Spleen (tissue), 11 donors: ENCODE results near the gene BPIFB2. TPM values are rescaled to one million over a fixed set of nuclear protein-coding genes. Genes with fewer than 3 reads are reported as not detected.

ENCODE experiments used
- DNase-seq: peaks from one replicate; pipeline ENCODE4 v3.0.0-alpha.2; 2020
- H3K27ac ChIP-seq, 8 donors: fragments of 200-600 bp; sonication (generic) in 7 of 8; 1 replicate in 4 of 8; 2 replicates in 4 of 8; pipeline versions ENCODE4 v1.5.0 to v1.8.0; 2016 to 2021; ENCODE audit warnings: inconsistent platforms in 4 of 8, mild to moderate bottlenecking in 4 of 8, moderate library complexity in 1 of 8
- H3K27me3 ChIP-seq, 7 donors: fragments of 200-600 bp; sonication (generic) in 6 of 7; replicated peaks in 1 of 7; 1 replicate in 4 of 7; 2 replicates in 3 of 7; pipeline versions ENCODE4 v1.5.0 to v1.8.0; 2016 to 2021; ENCODE audit warnings: inconsistent platforms in 3 of 7, mild to moderate bottlenecking in 1 of 7
- H3K36me3 ChIP-seq, 6 donors: fragments of 200-600 bp; sonication (generic) in 5 of 6; 1 replicate in 4 of 6; 2 replicates in 2 of 6; pipeline versions ENCODE4 v1.5.0 to v1.8.0; 2016 to 2021; ENCODE audit warnings: inconsistent platforms in 2 of 6
- H3K4me1 ChIP-seq, 6 donors: fragments of 200-600 bp; sonication (generic) in 5 of 6; 1 replicate in 3 of 6; 2 replicates in 3 of 6; pipeline versions ENCODE4 v1.5.0 to v1.8.0; 2016 to 2021; ENCODE audit warnings: inconsistent platforms in 3 of 6
- H3K4me3 ChIP-seq, 8 donors: fragments of 200-600 bp; sonication (generic) in 7 of 8; 1 replicate in 4 of 8; 2 replicates in 4 of 8; pipeline versions ENCODE4 v1.5.0 to v1.8.0; 2016 to 2021; ENCODE audit warnings: inconsistent platforms in 4 of 8, mild to moderate bottlenecking in 4 of 8, moderate library complexity in 2 of 8
- H3K9me3 ChIP-seq, 8 donors: fragments of 200-600 bp; sonication (generic) in 7 of 8; 1 replicate in 4 of 8; 2 replicates in 4 of 8; pipeline versions ENCODE4 v1.5.0 to v1.8.0; 2016 to 2021; ENCODE audit warnings: inconsistent platforms in 4 of 8
- CTCF ChIP-seq, 11 experiments: fragments of 200-600 bp in 7 of 11; fragments of 450-650 bp in 4 of 11; sonication (generic) in 4 of 11; IDR thresholded peaks in 8 of 11; conservative IDR thresholded peaks in 3 of 11; 1 replicate in 7 of 11; 2 replicates in 4 of 11; pipeline versions ENCODE4 v1.4.0 to v1.8.0; 2016 to 2021; ENCODE audit warnings: antibody characterized with exemption in 11 of 11, inconsistent platforms in 4 of 11, mild to moderate bottlenecking in 1 of 11
- POLR2A ChIP-seq, 3 donors: fragments of 450-650 bp; IDR thresholded peaks; one replicate each; pipeline ENCODE4 v1.5.1; 2017; ENCODE audit warnings: antibody characterized with exemption in 3 of 3, mild to moderate bottlenecking in 1 of 3
- POLR2AphosphoS5 ChIP-seq, 3 donors: sonication (generic); formaldehyde crosslinking; IDR thresholded peaks; one replicate each; pipeline ENCODE4 v1.5.1; 2017; ENCODE audit warnings: antibody characterized with exemption in 3 of 3
- WGBS, 5 donors: extraction: QIAGEN DNeasy Blood & Tissue Kit in 3 of 5; methylation state at CpG; one replicate each; pipeline versions ENCODE4 v1.1.5 to v1.1.7; 2013 to 2018; 5-methylcytosine and 5-hydroxymethylcytosine counted together
- intact Hi-C: fragments of 100-400 bp; cut with DNase I; formaldehyde crosslinking; loops from one replicate; pipeline ENCODE4 v1.15.0; 2023; ENCODE audit warnings: low total_unique reads
- polyA plus RNA-seq, 3 donors: library from polyadenylated mRNA; stranded (reverse); fragments of 200-250 nt; gene quantifications; one replicate each; pipeline ENCODE4 v1.2.1, GENCODE V29; 2013
- total RNA-seq, 7 donors: library from RNA; depleted of rRNA in 3 of 7; stranded (reverse); fragments of >200 nt in 3 of 7; fragmentation: NEBNext Ultra II Directional in 4 of 7; extraction: Animal tissue kit (Norgen Biotek cat#: 25700) in 4 of 7; gene quantifications; one replicate each; pipeline versions ENCODE4 v1.1.0 to v1.2.1, GENCODE V29; 2016 to 2021
- donor health status: healthy with polysubstance abuse.
- donor health status: DM: no; HTN: no; CAD: no; lungs with moderate emphysema.
- donor health status: DM: no; HTN: no; CAD: no.
- donor health status: Bipolar disorder and iron deficiency.
- donor health status: healthy.
- donor health status: DM: no; HTN: no; CAD: no.
- donor health status: DM: yes; HTN: yes; CAD: no.

Gene BPIFB2
- total and polyA plus RNA-seq, 10 donors, result not detected

GRCh38 chr20:33069673-33070072 lies 62.2 kb downstream of the BPIFB2 start:
- WGBS, 5 donors, result 81 to 94% (median 88%) methylated on average over 9 of the region's 9 CpGs
- H3K27me3 ChIP-seq, result no peaks in the 10 kb centered on the region
- TF ChIP-seq POLR2A (IDR thresholded peaks at IDR 0.05) (no peak), POLR2AphosphoS5 (IDR thresholded peaks at IDR 0.05) (no peak), CTCF (IDR thresholded peaks at IDR 0.05 in 8 of 11, conservative IDR thresholded peaks at IDR 0.05 in 3 of 11) (no peak)
- H3K4me3 ChIP-seq, result no peak overlapping the region
- no peaks in the 10 kb centered on the region for H3K36me3 ChIP-seq
- H3K27ac ChIP-seq, result no peak overlapping the region
- peak; percentile 43 for DNase-seq
- no peaks in the 10 kb centered on the region for H3K9me3 ChIP-seq
- H3K4me1 ChIP-seq, result no peaks in the 10 kb centered on the region
- intact Hi-C loops, result no loop called here

GRCh38 chr20:33070111-33071053 lies 62.9 kb downstream of the BPIFB2 start:
- Histone ChIP-seq H3K4me3 (no peak overlapping the region), H3K27me3 (no peaks in the 10 kb centered on the region), H3K36me3 (no peaks in the 10 kb centered on the region), H3K9me3 (no peaks in the 10 kb centered on the region), H3K27ac (no peak overlapping the region), H3K4me1 (no peaks in the 10 kb centered on the region)
- no peak for TF ChIP-seq POLR2A (IDR thresholded peaks at IDR 0.05)
- 62 to 79% (median 70%) methylated on average over 16 to 19 of the region's 19 CpGs for WGBS, 5 donors
- DNase-seq, result peak; percentile 38
- intact Hi-C loops, result no loop called here

- no peak overlapping the region for H3K27ac ChIP-seq
- peak; percentile 9 for DNase-seq
- no peaks in the 10 kb centered on the region for H3K4me1 ChIP-seq
- no peaks in the 10 kb centered on the region for H3K27me3 ChIP-seq
- TF ChIP-seq POLR2AphosphoS5 (IDR thresholded peaks at IDR 0.05), result no peak
- TF ChIP-seq POLR2A (IDR thresholded peaks at IDR 0.05), result no peak
- TF ChIP-seq CTCF (IDR thresholded peaks at IDR 0.05 in 8 of 11, conservative IDR thresholded peaks at IDR 0.05 in 3 of 11), result no peak
- intact Hi-C loops, result no loop called here
- no peaks in the 10 kb centered on the region for H3K9me3 ChIP-seq
- WGBS, 5 donors, result 69 to 93% (median 88%) methylated on average over 5 of the region's 5 CpGs
- no peak overlapping the region for H3K4me3 ChIP-seq
- no peaks in the 10 kb centered on the region for H3K36me3 ChIP-seq
Measured at GRCh38 chr20:33071198-33071597, 63.7 kb downstream of the BPIFB2 start.

GRCh38 chr20:33072362-33072761 lies 64.9 kb downstream of the BPIFB2 start:
- H3K9me3 ChIP-seq, result no peaks in the 10 kb centered on the region
- intact Hi-C loops, result no loop called here
- DNase-seq, result peak; percentile 2
- H3K4me3 ChIP-seq, result no peak overlapping the region
- H3K4me1 ChIP-seq, result no peaks in the 10 kb centered on the region
- no peak for TF ChIP-seq POLR2AphosphoS5 (IDR thresholded peaks at IDR 0.05)
- no peak for TF ChIP-seq CTCF (IDR thresholded peaks at IDR 0.05 in 8 of 11, conservative IDR thresholded peaks at IDR 0.05 in 3 of 11)
- TF ChIP-seq POLR2A (IDR thresholded peaks at IDR 0.05), result no peak
- H3K27me3 ChIP-seq, result peaks cover 0 to 11% (median 0%) of the 10 kb centered on the region in 7 donors
- 83 to 96% (median 88%) methylated on average over 4 of the region's 4 CpGs for WGBS, 5 donors
- no peaks in the 10 kb centered on the region for H3K36me3 ChIP-seq
- no peak overlapping the region for H3K27ac ChIP-seq
